H1 (cell line): ENCODE measurements around the gene BORCS6. TPM values are rescaled to one million over a fixed set of nuclear protein-coding genes. Genes with fewer than 3 reads are reported as not detected.

ENCODE experiments used
- CTCF ChIA-PET: fragments of 300-600 bp; sonication (Branson Sonifier 250); formaldehyde crosslinking; loops from one replicate; lab custom pipeline; 2021; ENCODE audit not compliant: partially characterized antibody; lab: Charles Lee
- POLR2A ChIA-PET: fragments of 300-600 bp; sonication (Branson Sonifier 250); formaldehyde crosslinking; loops from one replicate; lab custom pipeline; 2021; ENCODE audit warnings: inconsistent platforms; ENCODE audit not compliant: partially characterized antibody; lab: Charles Lee
- DNase-seq, 2 experiments: peaks; one replicate each; pipeline versions ENCODE4 v3.0.0 to v3.0.0-alpha.2; 2010 to 2022; ENCODE audit warnings: low spot score in 2 of 2, low read depth in 1 of 2, mixed read lengths in 1 of 2
- FAIRE-seq: peaks from 2 replicates; lab custom pipeline; 2011; peaks lifted over from hg19 to GRCh38; lab: Jason Lieb, UNC
- H2AFZ ChIP-seq: 2 replicates; pipeline ENCODE4 v1.8.1; 2012; ENCODE audit warnings: low read length, inconsistent platforms
- H2AK5ac ChIP-seq: 2 replicates; pipeline ENCODE4 v1.6.1; 2013; ENCODE audit warnings: low read depth, low read length
- H2BK120ac ChIP-seq: replicated peaks from 2 replicates; pipeline ENCODE3; 2013; ENCODE audit warnings: low read depth, low read length, inconsistent platforms
- H2BK12ac ChIP-seq: 2 replicates; pipeline ENCODE4 v1.6.1; 2013; ENCODE audit warnings: low read depth, low read length
- H2BK15ac ChIP-seq: 2 replicates; pipeline ENCODE4 v1.6.1; 2013; ENCODE audit warnings: low read length
- H2BK20ac ChIP-seq: 2 replicates; pipeline ENCODE4 v1.6.1; 2013; ENCODE audit warnings: low read length
- H2BK5ac ChIP-seq: 2 replicates; pipeline ENCODE4 v1.6.1; 2013; ENCODE audit warnings: low read depth, low read length
- H3K14ac ChIP-seq: 2 replicates; pipeline ENCODE4 v1.6.1; 2013; ENCODE audit warnings: inconsistent platforms; ENCODE audit not compliant: insufficient read length
- H3K18ac ChIP-seq: 2 replicates; pipeline ENCODE4 v1.6.1; 2013; ENCODE audit warnings: low read length; ENCODE audit errors: extremely low read depth
- H3K23ac ChIP-seq: 2 replicates; pipeline ENCODE4 v1.6.1; 2013; ENCODE audit warnings: inconsistent platforms; ENCODE audit not compliant: insufficient read length
- H3K23me2 ChIP-seq: 2 replicates; pipeline ENCODE4 v1.6.1; 2013; ENCODE audit warnings: low read depth, low read length
- H3K27ac ChIP-seq: 2 replicates; pipeline ENCODE4 v1.6.1; 2011; ENCODE audit warnings: low read depth, low read length, inconsistent platforms
- H3K27me3 ChIP-seq, 4 experiments: replicated peaks in 1 of 4; 1 replicate in 1 of 4; 2 replicates in 3 of 4; pipeline versions ENCODE4 v1.6.1 to v1.8.1; 2011 to 2013; ENCODE audit warnings: low read length in 3 of 4, mild to moderate bottlenecking in 3 of 4, inconsistent platforms in 2 of 4, mixed read lengths in 2 of 4, moderate library complexity in 1 of 4; ENCODE audit not compliant: control insufficient read depth in 3 of 4, insufficient read depth in 3 of 4; ENCODE audit errors: extremely low read depth in 1 of 4
- H3K36me3 ChIP-seq, 4 experiments: 2 replicates each; pipeline versions ENCODE4 v1.6.1 to v1.8.1; 2011 to 2013; ENCODE audit warnings: mild to moderate bottlenecking in 4 of 4, low read length in 3 of 4, moderate library complexity in 2 of 4, control low read depth in 1 of 4, inconsistent platforms in 1 of 4; ENCODE audit not compliant: insufficient read depth in 4 of 4, control insufficient read depth in 2 of 4
- H3K4ac ChIP-seq: replicated peaks from 2 replicates; pipeline ENCODE3; 2013; ENCODE audit warnings: low read length, low read depth, mixed read lengths, inconsistent platforms; ENCODE audit not compliant: insufficient read length
- H3K4me1 ChIP-seq, 4 experiments: replicated peaks in 1 of 4; 1 replicate in 1 of 4; 2 replicates in 3 of 4; pipeline versions ENCODE4 v1.6.1 to v1.8.1; 2011 to 2013; ENCODE audit warnings: low read length in 3 of 4, inconsistent platforms in 2 of 4, mixed read lengths in 1 of 4; ENCODE audit not compliant: insufficient read depth in 4 of 4, control insufficient read depth in 3 of 4
- H3K4me2 ChIP-seq, 2 experiments: 2 replicates each; pipeline versions ENCODE4 v1.6.1 to v1.8.1; 2011 to 2013; ENCODE audit warnings: low read depth in 2 of 2, low read length in 2 of 2, control low read depth in 1 of 2, inconsistent platforms in 1 of 2, mild to moderate bottlenecking in 1 of 2; ENCODE audit not compliant: insufficient read depth in 1 of 2
- H3K4me3 ChIP-seq, 4 experiments: fragments of 200-600, 300-600 bp in 1 of 4; sonication (generic), shearing (Covaris generic), sonication (Bioruptor Twin) in 1 of 4; 2 replicates each; pipeline versions ENCODE4 v1.5.1 to v1.8.1; 2011 to 2016; ENCODE audit warnings: low read length in 4 of 4, low read depth in 3 of 4, control low read depth in 2 of 4, inconsistent platforms in 2 of 4, mild to moderate bottlenecking in 2 of 4, mixed read lengths in 1 of 4, moderate library complexity in 1 of 4; ENCODE audit not compliant: insufficient read depth in 2 of 4; ENCODE audit errors: extremely low read depth in 1 of 4
- H3K56ac ChIP-seq: replicated peaks from 2 replicates; pipeline ENCODE3; 2013; ENCODE audit warnings: low read depth, mild to moderate bottlenecking, mixed read lengths, low read length, inconsistent platforms; ENCODE audit not compliant: insufficient read length
- H3K79me1 ChIP-seq: 2 replicates; pipeline ENCODE4 v1.6.1; 2013; ENCODE audit warnings: low read depth, low read length, control low read depth
- H3K79me2 ChIP-seq, 2 experiments: 2 replicates each; pipeline versions ENCODE4 v1.6.1 to v1.8.1; 2012 to 2013; ENCODE audit warnings: low read length in 2 of 2, mild to moderate bottlenecking in 2 of 2, inconsistent platforms in 1 of 2; ENCODE audit not compliant: insufficient read depth in 2 of 2, control insufficient read depth in 1 of 2
- H3K9ac ChIP-seq, 4 experiments: replicated peaks in 1 of 4; 1 replicate in 1 of 4; 2 replicates in 3 of 4; pipeline versions ENCODE4 v1.6.1 to v1.8.1; 2011 to 2013; ENCODE audit warnings: low read depth in 3 of 4, low read length in 3 of 4, control low read depth in 2 of 4, mild to moderate bottlenecking in 2 of 4, moderate library complexity in 2 of 4, inconsistent platforms in 1 of 4; ENCODE audit errors: extremely low read depth in 1 of 4
- H3K9me3 ChIP-seq, 2 experiments: 2 replicates each; pipeline versions ENCODE4 v1.6.1 to v1.8.1; 2012 to 2013; ENCODE audit warnings: mild to moderate bottlenecking in 2 of 2, moderate library complexity in 2 of 2, control low read depth in 1 of 2, inconsistent platforms in 1 of 2, low read depth in 1 of 2, low read length in 1 of 2, mixed read lengths in 1 of 2; ENCODE audit not compliant: insufficient read depth in 2 of 2
- H4K20me1 ChIP-seq, 2 experiments: replicated peaks in 1 of 2; 2 replicates each; pipeline versions ENCODE3 to v1.8.1; 2011 to 2013; ENCODE audit warnings: inconsistent platforms in 2 of 2, low read length in 2 of 2, mild to moderate bottlenecking in 1 of 2; ENCODE audit not compliant: insufficient read depth in 2 of 2, control insufficient read depth in 1 of 2
- H4K5ac ChIP-seq: 2 replicates; pipeline ENCODE4 v1.6.1; 2013; ENCODE audit warnings: low read length, low read depth, mixed read lengths, inconsistent platforms; ENCODE audit not compliant: insufficient read length
- H4K8ac ChIP-seq: 2 replicates; pipeline ENCODE4 v1.8.0; 2013; ENCODE audit warnings: mild to moderate bottlenecking, moderate library complexity, low read length, inconsistent platforms; ENCODE audit not compliant: insufficient read depth; ENCODE audit errors: extremely low read depth
- H4K91ac ChIP-seq: replicated peaks from 2 replicates; pipeline ENCODE3; 2013; ENCODE audit warnings: low read length, mixed read lengths, inconsistent platforms; ENCODE audit not compliant: insufficient read length
- BACH1 ChIP-seq: IDR thresholded peaks from 2 replicates; pipeline ENCODE4 v1.6.1; 2012; ENCODE audit warnings: low read length, improper control_type of control experiment
- CHD2 ChIP-seq: IDR thresholded peaks from 2 replicates; pipeline ENCODE4 v1.6.1; 2012; ENCODE audit warnings: low read length, improper control_type of control experiment
- JUN ChIP-seq: IDR thresholded peaks from 2 replicates; pipeline ENCODE4 v1.6.1; 2011; ENCODE audit warnings: low read depth, mild to moderate bottlenecking, improper control_type of control experiment, low read length
- NANOG ChIP-seq: IDR thresholded peaks from 2 replicates; pipeline ENCODE4 v1.6.1; 2011; ENCODE audit warnings: low read length, low read depth, mild to moderate bottlenecking, inconsistent platforms; ENCODE audit not compliant: insufficient read depth, poor library complexity, severe bottlenecking
- RBBP5 ChIP-seq: IDR thresholded peaks from 2 replicates; pipeline ENCODE4 v1.7.1; 2012; ENCODE audit warnings: low read depth, mild to moderate bottlenecking, inconsistent platforms, low read length, moderate library complexity, borderline replicate concordance
- SUZ12 ChIP-seq: fragments of 200-600 bp; sonication (generic); IDR thresholded peaks from 2 replicates; pipeline ENCODE4 v1.6.1; 2012; ENCODE audit warnings: mild to moderate bottlenecking, inconsistent platforms, low read length, moderate library complexity, mixed read lengths
- WGBS, 2 experiments: shearing (Covaris generic) in 1 of 2; methylation state at CpG; one replicate each; pipeline versions ENCODE4 v1.1.6 to v1.1.7; 2013 to 2015; ENCODE audit warnings: low lambda C conversion rate in 2 of 2, mixed read lengths in 2 of 2, inconsistent platforms in 1 of 2, low coverage in 1 of 2, missing lambda C conversion rate in 1 of 2; ENCODE audit not compliant: insufficient replicate concordance in 2 of 2, insufficient coverage in 1 of 2, insufficient read length in 1 of 2; ENCODE audit errors: extremely low coverage in 1 of 2, missing lambda C conversion rate in 1 of 2; 5-methylcytosine and 5-hydroxymethylcytosine counted together
- polyA plus RNA-seq, 7 experiments: library from polyadenylated mRNA; depleted of rRNA in 3 of 7; stranded (reverse) in 5 of 7; unstranded in 2 of 7; fragments of >200 nt in 5 of 7; fragments of 200-250 nt in 2 of 7; gene quantifications; 1 replicate in 5 of 7; 2 replicates in 1 of 7; 4 replicates in 1 of 7; pipeline versions ENCODE4 v1.2.1 to v1.2.3, GENCODE V29; 2011 to 2013; ENCODE audit warnings: missing spikeins in 2 of 7, mixed read lengths in 2 of 7
- total RNA-seq: library from RNA; stranded (reverse); fragmentation: NEBNext Ultra II Directional; extraction: Animal tissue kit (Norgen Biotek cat#: 25700); gene quantifications from 2 replicates; pipeline ENCODE4 v1.2.1, GENCODE V29; 2021
- TF ChIP-seq, protein P1 (sequence below): IDR thresholded peaks from 2 replicates; pipeline ENCODE4 v1.6.1; 2011; ENCODE audit warnings: low read length, improper control_type of control experiment
- TF ChIP-seq, protein P2 (sequence below): IDR thresholded peaks from 2 replicates; pipeline ENCODE4 v1.6.1; 2011; ENCODE audit warnings: low read depth, mild to moderate bottlenecking, low read length; ENCODE audit not compliant: insufficient read depth

BORCS6 gene
- total and polyA plus RNA-seq, 2 of the 8 experiments (the other 6 are each of a cell fraction or from before 2014, with no cell fraction given): 3.3 to 3.6 TPM

DNA sequence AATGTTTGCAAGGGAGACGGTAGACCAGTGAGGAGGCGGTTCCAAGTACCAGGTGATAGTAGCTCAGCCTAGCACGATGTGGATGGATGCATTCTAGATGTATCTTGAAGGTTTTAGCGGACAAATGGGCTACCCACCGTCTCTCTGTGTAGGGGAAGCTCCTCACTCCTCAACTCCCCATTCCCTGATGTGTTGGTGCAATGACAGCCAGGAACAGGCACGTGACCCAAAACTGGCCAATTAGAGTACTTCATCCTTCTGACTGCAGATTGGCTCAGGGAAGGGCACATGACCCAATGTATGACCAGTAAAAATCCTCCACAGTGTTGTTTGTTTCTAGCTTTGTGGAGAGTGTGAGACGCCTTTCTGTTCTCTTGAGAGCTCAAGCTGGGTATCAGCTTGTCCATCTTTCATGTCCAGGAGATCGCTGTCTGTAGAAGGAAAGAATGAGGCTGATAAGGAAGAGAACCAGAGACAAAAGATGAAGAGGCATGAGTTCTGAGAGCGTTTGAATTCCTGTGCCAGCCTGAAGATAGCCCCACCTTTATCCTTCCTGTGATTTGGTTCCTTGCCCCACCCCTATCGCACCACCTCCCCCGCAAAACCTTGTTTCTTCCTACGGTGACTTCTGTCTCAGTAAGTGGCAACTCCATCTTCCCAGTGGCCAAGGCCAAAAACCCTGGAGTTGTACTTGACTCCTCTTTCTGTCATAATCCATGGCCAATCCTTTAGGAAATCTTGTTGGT lies 2.3 kb upstream of the BORCS6 start:
- Histone ChIP-seq H3K4me2 (peak overlapping the region; percentile 87 to 99), H2BK5ac (peak overlapping the region; percentile 57), H3K56ac (no peak overlapping the region), H3K4ac (peak overlapping the region; percentile 10), H2BK12ac (no peak overlapping the region), H2AFZ (peak overlapping the region; percentile 98), H2BK15ac (no peak overlapping the region), H3K4me1 (peaks cover 4 to 21% (median 10%) of the 10 kb centered on the region in 4 experiments; a peak in 6 of 7 replicates), H3K14ac (no peak overlapping the region), H3K79me1 (no peaks in the 10 kb centered on the region), H4K20me1 (peaks cover 2 to 5% of the 10 kb centered on the region in 2 experiments), H3K27me3 (peaks cover 2 to 17% (median 11%) of the 10 kb centered on the region in 4 experiments), H3K23ac (no peak overlapping the region), H2AK5ac (0 out of 2 replicates have a peak overlapping the region, but pooled peaks have one; percentile 6), H4K91ac (no peak overlapping the region), H3K23me2 (peaks cover 13% of the 10 kb centered on the region), H3K4me3 (peak overlapping the region; percentile 39 to 63 (median 50)), H2BK20ac (no peak overlapping the region), H4K5ac (no peak overlapping the region), H2BK120ac (no peak overlapping the region), H3K9ac (peak overlapping the region; percentile 39 to 79 (median 60)), H3K36me3 (no peaks in the 10 kb centered on the region), H3K79me2 (no peaks in the 10 kb centered on the region), H3K27ac (peak overlapping the region; percentile 81), H3K18ac (no peak overlapping the region), H4K8ac (no peak overlapping the region; the same call in 1 of the 2 replicates), H3K9me3 (no peaks in the 10 kb centered on the region)
- peak in 1 of 2 experiments; percentile 82 for DNase-seq
- ChIA-PET POLR2A (interaction anchor here (0.6 to 19.9 kb wide), 13 partner anchors 12 to 190 kb away, joined by 3 to 373 read pairs (median 4); partner anchors contain the start of genes AURKB, CTC1 and KRABD2), CTCF (interaction anchor here (0.6 to 1.6 kb wide), 9 partner anchors 9 to 149 kb away, joined by 3 to 7 read pairs (median 3); partner anchors contain the start of genes ALOXE3 and AURKB)
- 10% methylated on average over 12 of the region's 12 CpGs; no CpG with 5 or more reads in 1 of the 2 experiments for WGBS, 2 experiments
- peak; percentile 99 for FAIRE-seq
- TF ChIP-seq, protein P1, sequence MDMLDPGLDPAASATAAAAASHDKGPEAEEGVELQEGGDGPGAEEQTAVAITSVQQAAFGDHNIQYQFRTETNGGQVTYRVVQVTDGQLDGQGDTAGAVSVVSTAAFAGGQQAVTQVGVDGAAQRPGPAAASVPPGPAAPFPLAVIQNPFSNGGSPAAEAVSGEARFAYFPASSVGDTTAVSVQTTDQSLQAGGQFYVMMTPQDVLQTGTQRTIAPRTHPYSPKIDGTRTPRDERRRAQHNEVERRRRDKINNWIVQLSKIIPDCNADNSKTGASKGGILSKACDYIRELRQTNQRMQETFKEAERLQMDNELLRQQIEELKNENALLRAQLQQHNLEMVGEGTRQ: peak; percentile 99
- TF ChIP-seq, protein P2, sequence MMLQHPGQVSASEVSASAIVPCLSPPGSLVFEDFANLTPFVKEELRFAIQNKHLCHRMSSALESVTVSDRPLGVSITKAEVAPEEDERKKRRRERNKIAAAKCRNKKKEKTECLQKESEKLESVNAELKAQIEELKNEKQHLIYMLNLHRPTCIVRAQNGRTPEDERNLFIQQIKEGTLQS: peak; percentile 97
- TF ChIP-seq RBBP5: 0 out of 2 replicates have a peak, but pooled peaks have one; percentile 59
- no peak for TF ChIP-seq BACH1
- TF ChIP-seq JUN: no peak
- no peak for TF ChIP-seq NANOG
- TF ChIP-seq SUZ12: no peak
- TF ChIP-seq CHD2: no peak
